AG09319 (cell line): ENCODE data around the gene PRKCZ.

Experiments
- DNase-seq: peaks from one replicate; pipeline ENCODE4 v3.0.0-alpha.2; 2010; ENCODE audit warnings: low read depth; ENCODE audit errors: extremely low read depth
- TF ChIP-seq, protein P1 (sequence below): IDR thresholded peaks from 2 replicates; pipeline ENCODE4 v1.5.1; 2011; ENCODE audit warnings: low read depth, mild to moderate bottlenecking, inconsistent platforms, low read length, moderate library complexity

Gene PRKCZ

DNA sequence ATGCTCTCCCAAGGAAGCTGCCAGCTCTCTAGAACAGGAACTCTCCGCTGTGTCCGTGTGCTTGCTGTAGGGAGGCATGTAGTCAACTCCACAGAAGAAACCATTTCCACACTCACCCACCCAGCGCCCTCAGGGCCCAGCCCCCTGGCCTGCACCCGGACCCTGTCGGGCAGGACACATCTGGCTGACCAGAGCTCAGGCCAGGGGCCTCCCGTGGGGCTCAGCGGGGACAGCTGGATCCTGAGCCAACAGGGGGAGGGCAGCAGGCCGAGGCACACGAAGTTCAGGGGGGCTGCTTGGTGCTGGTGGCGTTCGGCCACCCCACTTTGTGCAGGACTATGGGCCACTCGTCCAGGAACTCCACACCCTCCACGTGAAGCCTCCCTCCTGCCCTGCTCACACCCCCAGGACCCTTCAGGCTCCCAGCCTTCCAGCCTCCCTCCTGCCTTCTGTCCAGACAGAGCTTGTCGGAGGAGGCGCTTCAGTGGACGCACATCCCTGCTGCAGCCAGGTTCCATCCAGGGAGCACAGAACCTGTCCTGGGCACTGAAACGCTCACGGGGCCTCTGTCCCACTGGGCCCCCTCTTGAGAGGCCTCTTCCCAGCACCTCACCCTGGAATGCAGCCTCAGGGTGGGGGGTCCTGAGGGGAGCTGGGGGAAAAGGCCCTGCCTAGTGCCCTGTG is 159.3 kb downstream of the PRKCZ start:
- DNase-seq, result no peak
- TF ChIP-seq, protein P1, sequence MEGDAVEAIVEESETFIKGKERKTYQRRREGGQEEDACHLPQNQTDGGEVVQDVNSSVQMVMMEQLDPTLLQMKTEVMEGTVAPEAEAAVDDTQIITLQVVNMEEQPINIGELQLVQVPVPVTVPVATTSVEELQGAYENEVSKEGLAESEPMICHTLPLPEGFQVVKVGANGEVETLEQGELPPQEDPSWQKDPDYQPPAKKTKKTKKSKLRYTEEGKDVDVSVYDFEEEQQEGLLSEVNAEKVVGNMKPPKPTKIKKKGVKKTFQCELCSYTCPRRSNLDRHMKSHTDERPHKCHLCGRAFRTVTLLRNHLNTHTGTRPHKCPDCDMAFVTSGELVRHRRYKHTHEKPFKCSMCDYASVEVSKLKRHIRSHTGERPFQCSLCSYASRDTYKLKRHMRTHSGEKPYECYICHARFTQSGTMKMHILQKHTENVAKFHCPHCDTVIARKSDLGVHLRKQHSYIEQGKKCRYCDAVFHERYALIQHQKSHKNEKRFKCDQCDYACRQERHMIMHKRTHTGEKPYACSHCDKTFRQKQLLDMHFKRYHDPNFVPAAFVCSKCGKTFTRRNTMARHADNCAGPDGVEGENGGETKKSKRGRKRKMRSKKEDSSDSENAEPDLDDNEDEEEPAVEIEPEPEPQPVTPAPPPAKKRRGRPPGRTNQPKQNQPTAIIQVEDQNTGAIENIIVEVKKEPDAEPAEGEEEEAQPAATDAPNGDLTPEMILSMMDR, result no peak

DNA sequence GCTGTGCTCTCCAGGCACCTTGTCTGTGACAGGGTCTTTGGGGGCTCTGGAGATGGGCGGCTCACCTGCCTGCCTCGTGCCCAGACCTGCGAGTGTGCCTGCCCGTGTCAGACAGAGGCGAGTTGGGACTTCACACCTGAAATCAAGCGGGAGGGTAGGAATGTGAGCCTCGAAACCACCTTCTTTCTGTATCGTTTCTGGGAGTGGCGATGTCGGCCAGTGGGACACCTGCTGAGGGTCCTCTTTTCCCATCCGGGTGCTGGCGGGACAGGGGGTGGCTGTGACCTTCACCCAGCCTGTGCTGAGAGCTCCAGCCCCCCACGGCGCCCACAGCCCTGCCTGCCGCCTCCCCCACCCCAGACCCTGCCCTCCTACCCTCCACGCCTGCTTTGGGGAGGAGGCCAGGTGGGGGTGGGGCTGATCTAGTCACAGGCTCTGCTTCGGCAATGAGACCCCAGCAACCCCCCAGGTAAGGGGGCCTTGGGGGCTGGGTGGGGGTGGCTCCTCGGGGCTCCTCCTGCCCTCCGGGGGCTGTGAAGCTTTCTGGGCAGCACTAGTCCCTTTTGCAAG is 160.0 kb downstream of the PRKCZ start:
- no peak for DNase-seq
- TF ChIP-seq, protein P1, result no peak

DNA sequence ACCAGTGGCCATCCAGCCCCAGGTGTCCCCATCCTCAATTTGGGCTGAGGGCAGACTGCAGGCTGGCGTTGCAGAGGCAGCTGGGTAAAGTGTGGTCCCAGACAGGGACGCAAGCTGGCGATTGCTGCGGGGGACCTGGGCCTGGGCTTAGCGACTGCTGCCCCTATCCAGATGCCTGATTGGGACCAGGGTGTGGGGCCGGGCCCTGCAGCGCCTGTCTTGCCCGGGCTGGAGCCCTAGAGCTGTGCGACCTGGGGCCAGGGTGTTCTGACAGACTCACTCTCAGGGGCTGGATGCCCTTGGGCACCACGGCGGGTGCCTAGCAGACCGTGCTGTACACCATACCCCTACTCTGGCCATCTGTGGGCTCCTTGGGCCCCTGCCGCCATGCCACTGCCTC is 160.6 kb downstream of the PRKCZ start:
- TF ChIP-seq, protein P1, result no peak

DNA sequence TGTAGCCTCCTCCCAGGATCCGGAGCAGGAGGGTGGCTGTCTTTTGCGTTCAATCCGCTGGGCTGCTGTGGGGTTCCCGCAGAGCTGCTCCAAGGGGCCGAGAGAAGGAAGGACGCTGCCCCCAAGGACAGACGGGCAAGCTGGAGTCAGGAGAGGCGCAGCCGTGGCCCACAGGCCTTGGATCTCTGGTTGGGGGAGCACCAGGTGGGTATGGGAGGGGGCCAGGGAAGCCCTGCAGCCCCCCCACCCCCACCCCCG is 162.0 kb downstream of the PRKCZ start:
- TF ChIP-seq, protein P1, result no peak
- no peak for DNase-seq

More for the DNA sequence above, 160.6 kb downstream of the PRKCZ start:
- DNase-seq, result no peak

DNA sequence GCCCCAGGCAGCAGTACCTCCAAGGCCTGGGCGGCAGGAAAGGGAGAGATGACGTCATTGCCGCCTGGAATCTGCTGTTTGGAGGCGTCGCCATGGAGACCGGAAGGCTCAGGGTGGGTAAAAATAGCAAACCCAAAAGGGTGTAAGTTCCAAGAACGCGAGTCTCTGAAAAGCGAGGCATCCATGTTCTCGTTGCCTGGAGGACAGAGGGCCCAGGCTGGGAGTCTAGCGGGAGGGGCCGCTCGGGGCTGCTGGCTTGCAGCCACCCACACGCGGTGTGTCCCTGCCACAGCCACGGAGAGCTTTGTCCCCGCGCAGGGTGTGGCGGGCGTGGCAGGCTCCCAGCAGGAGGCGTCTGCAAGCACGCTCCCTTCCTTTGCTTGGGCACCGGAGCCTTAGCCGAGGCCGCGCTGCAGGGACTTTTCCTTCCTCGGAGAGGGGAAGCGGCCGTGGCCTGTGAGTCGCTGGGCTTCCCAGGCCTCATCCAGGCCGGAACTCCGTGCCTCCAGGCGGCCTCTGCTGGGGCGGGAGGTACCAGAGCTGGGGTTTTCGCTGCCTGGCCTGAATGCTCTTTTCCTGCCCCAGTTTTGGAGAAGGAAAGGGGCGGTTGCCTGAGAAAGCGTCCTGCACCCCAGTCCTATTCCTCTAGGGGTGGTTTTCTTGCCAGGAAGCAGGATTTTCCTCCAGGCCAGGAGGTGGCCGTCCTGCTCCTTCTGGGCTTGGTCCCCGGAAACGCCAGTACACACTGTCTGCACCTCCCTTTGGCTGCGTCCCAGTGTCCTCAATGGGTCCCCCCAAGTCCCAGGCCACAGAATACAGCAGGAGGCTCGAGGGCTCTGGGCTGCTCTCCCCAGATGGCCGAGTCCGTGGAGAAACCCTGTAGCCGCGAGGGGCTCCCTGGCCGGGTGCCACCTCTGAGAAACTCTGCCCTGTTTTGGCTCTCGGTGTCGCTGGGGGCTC is 162.6 kb downstream of the PRKCZ start:
- TF ChIP-seq, protein P1, result peak; percentile 23
- DNase-seq, result peak; percentile 91

DNA sequence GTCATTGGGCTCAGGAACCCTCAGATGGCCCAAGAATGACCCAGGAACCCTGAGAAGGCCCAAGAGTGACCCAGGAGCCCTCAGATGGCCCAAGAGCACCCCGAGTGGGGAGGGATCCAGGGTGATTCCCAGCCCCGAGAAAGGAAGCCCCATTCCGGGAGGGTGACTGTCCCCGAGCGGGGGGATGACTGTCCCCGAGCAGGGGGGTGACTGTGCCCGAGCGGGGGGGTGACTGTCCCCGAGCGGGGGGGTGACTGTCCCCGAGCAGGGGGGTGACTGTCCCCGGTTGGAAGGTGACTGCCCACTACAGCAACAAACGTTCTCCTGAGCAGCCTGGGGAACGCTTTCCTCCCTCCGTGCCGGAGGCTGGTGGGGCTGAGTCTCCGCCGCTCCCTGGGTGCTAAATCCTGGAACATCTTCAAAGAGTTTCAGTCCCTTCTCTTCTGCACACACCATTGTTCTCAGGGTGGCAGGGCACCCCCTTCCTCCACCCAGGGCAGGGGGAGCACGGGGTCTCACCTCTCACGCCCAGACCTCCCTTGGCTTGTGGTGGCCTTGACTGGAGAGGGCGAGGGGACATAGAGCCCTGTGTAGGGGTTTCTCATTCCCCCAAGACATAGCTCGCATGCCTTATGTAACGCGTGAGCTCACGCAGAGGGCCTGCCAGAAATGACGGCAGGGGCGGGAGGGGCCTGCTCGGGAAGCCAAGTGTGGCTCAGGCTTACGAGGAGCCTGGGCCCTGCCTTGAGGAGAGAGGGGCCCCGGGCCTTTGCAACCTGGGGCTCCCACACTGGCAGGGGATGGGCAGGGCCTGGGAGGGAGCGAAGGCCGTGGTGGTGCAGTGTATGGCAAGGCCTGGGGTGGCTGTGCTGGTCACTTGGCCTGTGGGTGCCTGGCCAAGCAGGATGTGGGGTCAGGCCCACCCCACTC is 163.6 kb downstream of the PRKCZ start:
- no peak for DNase-seq

More for the DNA sequence above, 163.6 kb downstream of the PRKCZ start:
- TF ChIP-seq, protein P1, result no peak
